HEK293T (cell line): ENCODE results near the gene STARD13.

Experiments
- FOXM1 ChIP-seq: fragments of 450-650 bp; IDR thresholded peaks from 2 replicates; pipeline ENCODE4 v1.6.1; 2017; ENCODE audit warnings: mild to moderate bottlenecking, borderline replicate concordance
- HDGF ChIP-seq: fragments of 450-650 bp; IDR thresholded peaks from 2 replicates; pipeline ENCODE4 v1.6.1; 2017; ENCODE audit warnings: antibody characterized with exemption, borderline replicate concordance
- L3MBTL2 ChIP-seq: fragments of 450-650 bp; conservative IDR thresholded peaks from 2 replicates; pipeline ENCODE4 v1.6.1; 2016; ENCODE audit warnings: mild to moderate bottlenecking
- LEF1 ChIP-seq: fragments of 450-650 bp; IDR thresholded peaks from 2 replicates; pipeline ENCODE4 v1.6.1; 2017; ENCODE audit warnings: mild to moderate bottlenecking, borderline replicate concordance
- SP1 ChIP-seq: fragments of 450-650 bp; IDR thresholded peaks from 2 replicates; pipeline ENCODE4 v1.6.1; 2017

DNA sequence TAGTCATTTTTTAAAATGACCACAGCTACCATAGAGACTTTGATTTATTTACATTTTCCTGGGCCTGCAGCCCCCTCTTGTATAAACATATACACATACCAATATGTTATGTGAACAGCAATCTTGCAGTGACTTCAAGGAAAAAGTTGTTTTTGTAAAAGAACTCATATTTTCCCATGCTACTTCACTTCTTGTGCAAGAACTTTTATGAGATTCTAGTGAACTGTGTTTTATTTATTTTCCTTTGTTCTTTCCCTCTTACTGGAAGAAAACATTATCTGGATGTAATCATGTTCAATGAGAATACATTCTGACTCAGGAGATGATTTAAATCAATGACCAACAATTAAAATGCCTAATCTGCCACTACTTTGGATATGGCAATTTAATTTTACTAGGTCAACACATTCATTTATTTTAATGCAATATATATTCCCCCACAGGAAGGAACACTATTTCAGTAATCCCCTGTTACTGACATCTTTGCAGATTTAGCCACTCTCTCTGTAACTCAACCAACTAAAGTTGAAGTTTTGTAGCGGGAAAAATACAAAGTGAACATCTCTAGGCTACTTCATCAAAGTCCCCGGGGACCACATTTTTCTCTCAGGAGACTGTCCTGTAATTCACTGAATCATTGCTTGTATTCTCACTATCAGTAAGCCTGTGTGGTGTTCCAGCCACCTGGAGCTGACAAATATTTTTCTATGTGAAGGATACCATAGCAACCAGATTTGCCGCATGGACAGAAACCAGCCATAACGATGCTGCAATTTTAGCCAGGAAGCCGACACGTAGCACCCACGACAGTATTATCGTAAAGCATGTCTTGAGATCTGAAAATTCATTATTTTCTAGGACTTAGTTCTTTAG is 90.5 kb downstream of the STARD13 start:
- TF ChIP-seq SP1 (no peak), FOXM1 (no peak), LEF1 (no peak), L3MBTL2 (no peak), HDGF (no peak)
